ENCODE data around the gene HOXC4. TPM values are rescaled to one million over a fixed set of nuclear protein-coding genes. Genes with fewer than 3 reads are reported as not detected.

Gene HOXC4
- total and polyA plus RNA-seq, 2 of the 8 experiments (the other 6 are each of a cell fraction or from before 2014, with no cell fraction given) = not detected

- peaks cover 97 to 100% (median 100%) of the 10 kb centered on the region in 4 experiments for H3K27me3 ChIP-seq (replicated peaks in 1 of 4; ENCODE audit: control insufficient read depth in 3 of 4, extremely low read depth in 1 of 4, insufficient read depth in 3 of 4, low read length in 3 of 4)
- no peak overlapping the region for H4K5ac ChIP-seq (ENCODE audit: insufficient read length, low read depth, low read length)
- H3K4me1 ChIP-seq (replicated peaks in 1 of 4; ENCODE audit: control insufficient read depth in 3 of 4, insufficient read depth in 4 of 4, low read length in 3 of 4) = peaks cover 0 to 4% (median 0%) of the 10 kb centered on the region in 4 experiments; a peak in 2 of 7 replicates
- H4K8ac ChIP-seq (ENCODE audit: extremely low read depth, insufficient read depth, low read length) = 0 out of 2 replicates have a peak overlapping the region, but pooled peaks have one; percentile 23
- H4K20me1 ChIP-seq (replicated peaks in 1 of 2; ENCODE audit: control insufficient read depth in 1 of 2, insufficient read depth in 2 of 2, low read length in 2 of 2) = peaks cover 0 to 35% of the 10 kb centered on the region in 2 experiments
- H3K23ac ChIP-seq (ENCODE audit: insufficient read length) = no peak overlapping the region
- no peak overlapping the region for H2BK120ac ChIP-seq (replicated peaks; ENCODE audit: low read depth, low read length)
- FAIRE-seq = peak; percentile 57
- no peak overlapping the region for H2BK5ac ChIP-seq (ENCODE audit: low read depth, low read length)
- H2BK15ac ChIP-seq (ENCODE audit: low read length) = no peak overlapping the region
- no peak overlapping the region for H2BK12ac ChIP-seq (ENCODE audit: low read depth, low read length)
- H3K23me2 ChIP-seq (ENCODE audit: low read depth, low read length) = no peaks in the 10 kb centered on the region
- POLR2A ChIA-PET (ENCODE audit: partially characterized antibody) = interaction anchor here (0.6 to 1.0 kb wide), 5 partner anchors 9 to 1821 kb away, joined by 3 read pairs; no protein-coding TSS in a partner anchor
- H3K14ac ChIP-seq (ENCODE audit: insufficient read length) = no peak overlapping the region
- H3K56ac ChIP-seq (replicated peaks; ENCODE audit: insufficient read length, low read depth, low read length) = no peak overlapping the region
- WGBS, 2 experiments (ENCODE audit: extremely low coverage in 1 of 2, insufficient coverage in 1 of 2, insufficient read length in 1 of 2, insufficient replicate concordance in 2 of 2, low coverage in 1 of 2, low lambda C conversion rate in 2 of 2, missing lambda C conversion rate in 1 of 2) = 13% methylated on average over 39 of the region's 39 CpGs; no CpG with 5 or more reads in 1 of the 2 experiments
- no peak overlapping the region for H4K91ac ChIP-seq (replicated peaks; ENCODE audit: insufficient read length, low read length)
- H3K79me1 ChIP-seq (ENCODE audit: low read depth, low read length) = no peaks in the 10 kb centered on the region
- H3K18ac ChIP-seq (ENCODE audit: extremely low read depth, low read length) = no peak overlapping the region
- DNase-seq (ENCODE audit: low read depth in 1 of 2, low spot score in 2 of 2) = peak; percentile 50 to 98
- H3K9me3 ChIP-seq (ENCODE audit: insufficient read depth in 2 of 2, low read depth in 1 of 2, low read length in 1 of 2) = no peaks in the 10 kb centered on the region
- no peak overlapping the region for H2AK5ac ChIP-seq (ENCODE audit: low read depth, low read length)
- no peak overlapping the region for H3K4ac ChIP-seq (replicated peaks; ENCODE audit: insufficient read length, low read depth, low read length)
- no peak overlapping the region for H3K27ac ChIP-seq (ENCODE audit: low read depth, low read length)
- no peak overlapping the region for H2AFZ ChIP-seq (ENCODE audit: low read length)
- peaks cover 0 to 2% (median 0%) of the 10 kb centered on the region in 4 experiments; a peak in 1 of 8 replicates for H3K36me3 ChIP-seq (ENCODE audit: control insufficient read depth in 2 of 4, insufficient read depth in 4 of 4, low read length in 3 of 4)
- H2BK20ac ChIP-seq (ENCODE audit: low read length) = no peak overlapping the region
- CTCF ChIA-PET (ENCODE audit: partially characterized antibody) = interaction anchor here (0.6 to 11.3 kb wide), 28 partner anchors 10 to 373 kb away, joined by 3 to 172 read pairs (median 4); partner anchors contain the start of genes HOXC10, HOXC4, HOXC5 and HOXC6
- no peak overlapping the region for H3K4me2 ChIP-seq (ENCODE audit: insufficient read depth in 1 of 2, low read depth in 2 of 2, low read length in 2 of 2)
- no peaks in the 10 kb centered on the region for H3K79me2 ChIP-seq (ENCODE audit: control insufficient read depth in 1 of 2, insufficient read depth in 2 of 2, low read length in 2 of 2)
- H3K9ac ChIP-seq (replicated peaks in 1 of 4; ENCODE audit: extremely low read depth in 1 of 4, low read depth in 3 of 4, low read length in 3 of 4) = no peak overlapping the region
- H3K4me3 ChIP-seq (ENCODE audit: extremely low read depth in 1 of 4, insufficient read depth in 2 of 4, low read depth in 3 of 4, low read length in 4 of 4) = no peak overlapping the region
- no peak for TF ChIP-seq BCL11A (IDR thresholded peaks at IDR 0.05; ENCODE audit: low read depth in 2 of 2, low read length in 2 of 2)
- no peak for TF ChIP-seq NANOG (IDR thresholded peaks at IDR 0.05; ENCODE audit: insufficient read depth, low read depth, low read length, poor library complexity, severe bottlenecking)
- 0 out of 2 replicates have a peak, but pooled peaks have one; percentile 10 for TF ChIP-seq TBP (IDR thresholded peaks at IDR 0.05; ENCODE audit: low read depth, low read length)
- TF ChIP-seq SP1 (IDR thresholded peaks at IDR 0.05; ENCODE audit: low read depth, low read length) = no peak
- TF ChIP-seq SUZ12 (IDR thresholded peaks at IDR 0.05; ENCODE audit: low read length) = peak; percentile 78
- no peak; the same call in 1 of the 2 replicates for TF ChIP-seq CEBPB (IDR thresholded peaks at IDR 0.05; ENCODE audit: low read depth, low read length)
- peak; percentile 98 for TF ChIP-seq RAD21 (IDR thresholded peaks at IDR 0.05 in 1 of 2, conservative IDR thresholded peaks at IDR 0.05 in 1 of 2; ENCODE audit: low read depth in 2 of 2, low read length in 2 of 2)
- TF ChIP-seq EGR1 (IDR thresholded peaks at IDR 0.05; ENCODE audit: borderline replicate concordance, low read depth, low read length) = no peak
- no peak for TF ChIP-seq BRCA1 (IDR thresholded peaks at IDR 0.05; ENCODE audit: low read depth, low read length)
- TF ChIP-seq SP2 (IDR thresholded peaks at IDR 0.05; ENCODE audit: low read length) = no peak
- no peak for TF ChIP-seq RXRA (IDR thresholded peaks at IDR 0.05; ENCODE audit: insufficient read depth, low read depth, low read length)
- TF ChIP-seq NRF1 (IDR thresholded peaks at IDR 0.05; ENCODE audit: low read depth, low read length) = no peak
- no peak for TF ChIP-seq SIX5 (IDR thresholded peaks at IDR 0.05; ENCODE audit: low read depth, low read length)
Measured at GRCh38 chr12:54005853-54006558, 47.6 kb upstream of the HOXC4 start.

Measured in H1 (cell line).